Activated effector memory CD4-positive, alpha-beta T cell treated with anti-CD3 and anti-CD28 coated beads, Interleukin-2, amount 50 U/mL, for 16 hours (primary cell): Measurements from ENCODE around the gene AIFM3.

ENCODE experiments used
- DNase-seq: peaks from one replicate; pipeline ENCODE4 v3.0.0-alpha.2; 2020

AIFM3 gene

DNA sequence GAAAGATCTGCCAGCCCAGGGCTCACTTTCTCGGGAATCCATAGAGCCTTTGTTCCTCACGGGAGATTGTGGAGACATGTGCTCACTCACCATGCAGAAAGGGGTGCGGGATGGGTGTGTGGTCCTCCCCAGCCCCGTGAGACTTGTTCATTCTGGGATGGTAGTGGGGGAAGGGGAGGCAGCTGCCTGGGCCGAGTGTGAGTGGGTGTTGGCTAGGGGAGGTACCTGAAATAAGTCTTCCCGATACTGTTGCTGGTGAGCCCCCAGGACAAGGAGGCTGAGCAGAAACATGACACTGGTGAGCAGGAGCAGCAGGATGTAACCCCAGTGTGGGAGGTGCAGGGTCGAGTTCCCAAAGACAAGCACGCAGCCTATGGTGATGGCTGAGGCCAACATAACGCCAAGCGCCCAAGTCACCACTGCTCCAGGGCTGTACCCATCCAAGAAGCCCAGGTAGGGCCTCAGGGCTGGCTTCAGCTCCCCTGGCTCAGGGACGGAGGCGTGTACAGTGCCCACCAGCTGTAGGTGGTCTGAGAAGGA is 62.5 kb downstream of the AIFM3 start:
- no peak for DNase-seq

DNA sequence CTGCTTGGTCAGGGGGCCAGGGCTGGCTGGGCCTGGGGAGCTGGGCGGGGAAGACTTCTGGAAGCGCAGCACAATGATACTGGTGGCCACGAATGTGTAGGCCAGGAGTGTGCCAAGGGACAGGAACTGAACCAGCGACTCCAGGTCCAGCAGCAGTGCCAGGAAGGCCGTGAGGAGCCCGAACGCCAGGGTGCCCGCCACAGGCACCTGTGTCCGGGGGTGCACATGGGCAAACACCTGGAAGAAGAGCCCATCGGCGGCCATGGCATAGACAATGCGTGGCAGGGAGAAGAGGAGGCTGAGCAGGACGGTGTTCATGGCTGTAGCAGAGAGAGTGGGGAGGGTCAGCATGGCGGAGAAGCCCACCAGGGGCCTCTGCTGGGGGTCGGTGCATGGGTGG is 63.0 kb downstream of the AIFM3 start:
- no peak for DNase-seq
